ENCODE results near the gene FUT8. TPM values are rescaled to one million over a fixed set of nuclear protein-coding genes. Genes with fewer than 3 reads are reported as not detected.

FUT8 gene
- polyA plus RNA-seq, 1 experiment = 45.1 TPM

DNA sequence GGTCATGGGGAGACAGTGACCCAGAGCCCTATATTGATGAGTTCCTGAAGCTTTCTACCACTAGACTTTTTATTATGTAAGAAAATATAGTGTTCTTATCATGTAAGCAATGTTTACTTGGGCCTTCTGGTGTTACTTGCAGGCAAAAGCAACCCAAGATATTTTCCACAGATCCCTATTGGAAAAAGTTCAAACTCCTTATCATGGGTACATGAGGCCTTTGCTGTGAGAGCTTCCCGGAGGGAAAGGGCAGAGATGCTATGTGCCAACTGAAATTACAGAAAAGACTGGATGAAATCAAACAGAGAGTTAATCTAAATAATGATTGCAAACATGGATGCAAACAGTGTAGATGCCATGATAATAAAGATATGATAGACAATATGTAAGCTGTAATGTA lies 361.5 kb downstream of the FUT8 start:
- Histone ChIP-seq H3K27ac (ENCODE audit: low read depth, low read length) (no peak overlapping the region), H3K9me3 (ENCODE audit: control insufficient read depth, insufficient read depth, low read length) (no peaks in the 10 kb centered on the region), H3K27me3 (ENCODE audit: control insufficient read depth, insufficient read depth, low read length) (peaks cover 2% of the 10 kb centered on the region), H3K4me3 (ENCODE audit: low read depth, low read length) (no peak overlapping the region)
- DNase-seq (ENCODE audit: low read depth, low spot score) = no peak
- ChIA-PET CTCF (interaction anchor here (1.3 kb wide), 1 partner anchor 50 kb away, joined by 5 read pairs; no protein-coding TSS in a partner anchor), POLR2A (no interaction called here)
- no peak for TF ChIP-seq CTCF (IDR thresholded peaks at IDR 0.05; ENCODE audit: low read depth, low read length)

DNA sequence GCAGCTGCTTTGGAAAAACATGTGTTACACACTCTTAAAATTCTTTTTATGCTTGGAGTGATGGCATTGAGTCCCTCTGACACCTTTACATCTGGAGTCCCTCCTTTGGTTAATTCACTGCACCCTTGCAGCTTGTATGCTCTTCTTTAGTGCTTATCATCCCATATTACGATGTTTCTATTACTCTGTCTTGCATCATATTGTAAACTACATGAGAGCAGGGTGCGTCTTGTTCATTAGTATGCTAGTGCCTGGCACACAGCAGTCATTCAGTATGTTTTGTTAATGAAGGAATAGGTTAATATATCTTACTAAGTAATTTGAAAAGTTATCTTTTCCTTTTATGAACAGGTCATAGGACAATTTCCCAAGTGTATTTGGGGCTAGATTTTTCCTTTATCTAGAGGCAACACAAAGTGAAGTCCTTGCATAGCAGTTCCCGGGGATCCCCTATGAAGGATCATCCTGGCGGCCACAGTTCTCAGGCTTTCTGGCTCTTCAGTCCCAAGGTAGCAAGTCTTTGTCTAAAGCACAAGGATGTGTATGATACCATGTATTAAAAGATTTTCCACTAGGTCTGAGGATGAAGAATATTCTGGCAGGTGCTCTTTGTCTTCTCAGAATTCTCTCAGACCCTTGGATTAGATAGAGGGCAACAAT lies 363.8 kb downstream of the FUT8 start:
- Histone ChIP-seq H3K27me3 (ENCODE audit: control insufficient read depth, insufficient read depth, low read length) (peaks cover 12% of the 10 kb centered on the region), H3K4me3 (ENCODE audit: low read depth, low read length) (no peak overlapping the region), H3K9me3 (ENCODE audit: control insufficient read depth, insufficient read depth, low read length) (no peaks in the 10 kb centered on the region), H3K27ac (ENCODE audit: low read depth, low read length) (no peak overlapping the region)
- TF ChIP-seq CTCF (IDR thresholded peaks at IDR 0.05; ENCODE audit: low read depth, low read length) = no peak
- ChIA-PET CTCF (no interaction called here), POLR2A (no interaction called here)
- DNase-seq (ENCODE audit: low read depth, low spot score) = no peak

DNA sequence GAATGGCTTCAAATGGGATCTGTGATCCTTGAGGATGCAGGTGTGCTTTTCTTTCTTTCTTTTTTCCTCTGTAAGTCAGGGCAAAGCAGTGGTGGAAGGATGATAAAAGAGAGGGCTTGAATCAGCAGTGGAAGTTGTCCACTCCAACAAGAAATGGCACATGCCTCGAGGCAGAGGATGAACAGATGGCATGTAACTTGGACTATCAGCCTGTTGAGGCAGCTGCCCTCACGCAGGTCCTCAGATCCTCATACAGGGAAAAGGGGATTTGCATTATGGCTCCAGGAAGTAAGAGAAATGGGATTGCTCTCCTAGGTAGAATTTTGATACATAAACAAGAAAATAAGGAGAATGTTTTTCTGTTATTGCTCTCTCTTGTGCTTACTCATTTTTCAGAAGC lies 368.0 kb downstream of the FUT8 start:
- Histone ChIP-seq H3K9me3 (ENCODE audit: control insufficient read depth, insufficient read depth, low read length) (no peaks in the 10 kb centered on the region), H3K27me3 (ENCODE audit: control insufficient read depth, insufficient read depth, low read length) (peaks cover 12% of the 10 kb centered on the region), H3K4me3 (ENCODE audit: low read depth, low read length) (no peak overlapping the region), H3K27ac (ENCODE audit: low read depth, low read length) (no peak overlapping the region)
- CTCF ChIA-PET = interaction anchor here (1.9 kb wide), 1 partner anchor 365 kb away, joined by 4 read pairs; no protein-coding TSS in a partner anchor
- POLR2A ChIA-PET = no interaction called here
- no peak for DNase-seq (ENCODE audit: low read depth, low spot score)
- TF ChIP-seq CTCF (IDR thresholded peaks at IDR 0.05; ENCODE audit: low read depth, low read length) = no peak

DNA sequence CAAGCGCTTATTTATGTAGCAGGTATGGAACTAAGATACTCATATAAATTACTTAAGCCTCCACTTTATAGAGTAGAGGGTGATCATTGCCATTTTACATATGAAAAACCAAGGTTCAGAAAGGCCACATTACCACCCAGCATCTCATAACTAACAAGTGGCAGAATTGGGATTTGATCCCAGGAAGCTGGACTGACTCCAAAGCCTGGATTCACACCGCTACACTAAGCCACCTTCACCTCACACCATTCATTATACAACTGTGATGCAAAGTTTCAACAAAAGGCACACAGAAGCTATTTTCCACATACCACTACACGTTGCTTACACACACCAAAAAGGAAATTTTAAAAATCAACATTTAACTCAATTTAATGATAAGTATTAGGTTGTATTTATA lies 370.6 kb downstream of the FUT8 start:
- ChIA-PET CTCF (interaction anchor here (1.3 to 1.6 kb wide), 2 partner anchors 42 to 618 kb away, joined by 3 to 6 read pairs; no protein-coding TSS in a partner anchor), POLR2A (no interaction called here)
- Histone ChIP-seq H3K4me3 (ENCODE audit: low read depth, low read length) (no peak overlapping the region), H3K27ac (ENCODE audit: low read depth, low read length) (no peak overlapping the region), H3K27me3 (ENCODE audit: control insufficient read depth, insufficient read depth, low read length) (peaks cover 10% of the 10 kb centered on the region), H3K9me3 (ENCODE audit: control insufficient read depth, insufficient read depth, low read length) (no peaks in the 10 kb centered on the region)
- TF ChIP-seq CTCF (IDR thresholded peaks at IDR 0.05; ENCODE audit: low read depth, low read length) = no peak
- DNase-seq (ENCODE audit: low read depth, low spot score) = no peak

- no peak overlapping the region for H3K27ac ChIP-seq (ENCODE audit: low read depth, low read length)
- no peaks in the 10 kb centered on the region for H3K9me3 ChIP-seq (ENCODE audit: control insufficient read depth, insufficient read depth, low read length)
- ChIA-PET CTCF (interaction anchor here (1.6 kb wide), 1 partner anchor 41 kb away, joined by 6 read pairs; no protein-coding TSS in a partner anchor), POLR2A (no interaction called here)
- no peak for TF ChIP-seq CTCF (IDR thresholded peaks at IDR 0.05; ENCODE audit: low read depth, low read length)
- H3K27me3 ChIP-seq (ENCODE audit: control insufficient read depth, insufficient read depth, low read length) = peaks cover 10% of the 10 kb centered on the region
- H3K4me3 ChIP-seq (ENCODE audit: low read depth, low read length) = no peak overlapping the region
- no peak for DNase-seq (ENCODE audit: low read depth, low spot score)
These were observed 371.0 kb downstream of the FUT8 start for GRCh38 chr14:65783576-65783975.
